Neutrophil (primary cell): ENCODE data around the gene TDP1.

Source experiments
- H3K27ac ChIP-seq: fragments of 200-600 bp; sonication (generic); 2 replicates; pipeline ENCODE4 v1.5.1; 2016; ENCODE audit warnings: mild to moderate bottlenecking, moderate library complexity
- H3K27me3 ChIP-seq: fragments of 200-600 bp; sonication (generic); 2 replicates; pipeline ENCODE4 v1.6.0; 2016; ENCODE audit warnings: mild to moderate bottlenecking
- H3K36me3 ChIP-seq: fragments of 200-600 bp; sonication (generic); 2 replicates; pipeline ENCODE4 v1.5.1; 2017
- H3K4me1 ChIP-seq, 2 experiments: fragments of 200-600 bp in 1 of 2; sonication (generic) in 1 of 2; 1 replicate in 1 of 2; 2 replicates in 1 of 2; pipeline versions ENCODE4 v1.5.1 to v1.6.1; 2013 to 2016; ENCODE audit warnings: low read depth in 1 of 2, low read length in 1 of 2, mild to moderate bottlenecking in 1 of 2, moderate library complexity in 1 of 2; ENCODE audit not compliant: control insufficient read depth in 1 of 2, insufficient read depth in 1 of 2
- H3K4me3 ChIP-seq, 2 experiments: fragments of 200-600 bp in 1 of 2; sonication (generic) in 1 of 2; 1 replicate in 1 of 2; 2 replicates in 1 of 2; pipeline ENCODE4 v1.5.1; 2013 to 2016; ENCODE audit warnings: low read depth in 1 of 2, low read length in 1 of 2, mild to moderate bottlenecking in 1 of 2, moderate library complexity in 1 of 2
- H3K9me3 ChIP-seq: fragments of 200-600 bp; sonication (generic); 2 replicates; pipeline ENCODE4 v1.5.1; 2016
- TF ChIP-seq, protein P1 (sequence below): fragments of 200-600 bp; sonication (generic); IDR thresholded peaks from 2 replicates; pipeline ENCODE4 v1.5.1; 2016; ENCODE audit warnings: antibody characterized with exemption

Gene TDP1

DNA sequence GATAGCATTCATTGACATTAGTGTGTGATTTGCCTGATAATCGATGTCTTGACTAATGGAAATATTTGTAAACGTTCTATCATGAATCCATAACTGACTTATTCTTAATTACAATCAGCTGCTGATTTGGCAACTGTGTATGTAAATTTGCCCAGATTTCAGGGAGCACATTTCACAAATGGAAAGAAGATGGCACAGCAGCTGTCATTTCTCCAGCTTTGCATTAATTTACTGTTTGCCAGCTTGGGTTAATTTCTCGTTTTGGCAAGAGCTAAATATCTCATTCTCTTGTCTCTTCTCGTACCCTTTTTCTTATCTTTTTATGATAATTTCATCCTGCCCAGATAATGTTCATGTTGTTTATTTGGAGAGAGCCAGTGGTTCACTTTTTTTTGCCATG, 22.9 kb downstream of the TDP1 start:
- H3K9me3 ChIP-seq, result no peaks in the 10 kb centered on the region
- H3K27ac ChIP-seq, result no peak overlapping the region
- TF ChIP-seq, protein P1, sequence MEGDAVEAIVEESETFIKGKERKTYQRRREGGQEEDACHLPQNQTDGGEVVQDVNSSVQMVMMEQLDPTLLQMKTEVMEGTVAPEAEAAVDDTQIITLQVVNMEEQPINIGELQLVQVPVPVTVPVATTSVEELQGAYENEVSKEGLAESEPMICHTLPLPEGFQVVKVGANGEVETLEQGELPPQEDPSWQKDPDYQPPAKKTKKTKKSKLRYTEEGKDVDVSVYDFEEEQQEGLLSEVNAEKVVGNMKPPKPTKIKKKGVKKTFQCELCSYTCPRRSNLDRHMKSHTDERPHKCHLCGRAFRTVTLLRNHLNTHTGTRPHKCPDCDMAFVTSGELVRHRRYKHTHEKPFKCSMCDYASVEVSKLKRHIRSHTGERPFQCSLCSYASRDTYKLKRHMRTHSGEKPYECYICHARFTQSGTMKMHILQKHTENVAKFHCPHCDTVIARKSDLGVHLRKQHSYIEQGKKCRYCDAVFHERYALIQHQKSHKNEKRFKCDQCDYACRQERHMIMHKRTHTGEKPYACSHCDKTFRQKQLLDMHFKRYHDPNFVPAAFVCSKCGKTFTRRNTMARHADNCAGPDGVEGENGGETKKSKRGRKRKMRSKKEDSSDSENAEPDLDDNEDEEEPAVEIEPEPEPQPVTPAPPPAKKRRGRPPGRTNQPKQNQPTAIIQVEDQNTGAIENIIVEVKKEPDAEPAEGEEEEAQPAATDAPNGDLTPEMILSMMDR, result no peak
- H3K4me3 ChIP-seq, result no peak overlapping the region
- H3K36me3 ChIP-seq, result peaks cover 58% of the 10 kb centered on the region
- H3K27me3 ChIP-seq, result no peaks in the 10 kb centered on the region
- H3K4me1 ChIP-seq, result peaks cover 20 to 23% of the 10 kb centered on the region in 2 experiments

- Histone ChIP-seq H3K36me3 (peaks cover 90% of the 10 kb centered on the region), H3K4me1 (no peaks in the 10 kb centered on the region), H3K27me3 (no peaks in the 10 kb centered on the region), H3K27ac (no peak overlapping the region), H3K4me3 (no peak overlapping the region), H3K9me3 (no peaks in the 10 kb centered on the region)
- TF ChIP-seq, protein P1, result no peak
Measured at GRCh38 chr14:89983375-89983774, 27.6 kb downstream of the TDP1 start.

DNA sequence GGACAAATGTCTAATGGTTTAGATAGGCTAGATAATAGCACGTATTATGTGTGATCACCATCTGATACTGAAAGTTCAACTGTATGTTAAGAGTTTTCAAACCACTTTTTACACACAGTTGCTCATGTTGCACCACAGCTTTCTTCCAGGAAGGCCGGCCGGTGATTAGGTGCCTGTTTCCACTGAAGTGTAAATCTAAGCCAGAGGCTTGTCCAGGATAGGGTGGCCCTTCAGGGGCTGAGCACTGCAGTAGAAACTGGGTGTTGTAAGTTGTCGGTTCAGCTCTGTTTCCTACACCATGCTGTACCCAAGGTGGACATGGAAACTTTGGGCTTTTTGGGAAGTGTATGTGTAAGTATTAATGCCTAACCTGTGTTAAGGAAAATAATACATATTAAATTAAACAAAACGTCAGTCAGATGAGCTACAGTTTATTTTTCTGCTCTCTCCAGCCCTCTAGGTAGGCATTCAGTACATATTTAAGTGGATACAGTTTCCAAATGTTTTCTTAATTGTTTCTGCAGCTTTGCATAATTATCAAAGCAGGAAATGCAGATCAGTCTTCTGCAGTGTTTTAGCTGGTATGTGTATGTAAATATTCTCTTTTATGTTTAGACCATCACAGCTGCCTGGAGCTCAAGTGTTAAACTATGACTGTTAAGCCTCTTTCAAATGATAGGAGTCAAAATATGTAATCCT, 30.9 kb downstream of the TDP1 start:
- Histone ChIP-seq H3K27ac (no peak overlapping the region), H3K36me3 (peaks cover 87% of the 10 kb centered on the region), H3K27me3 (no peaks in the 10 kb centered on the region), H3K4me3 (no peak overlapping the region), H3K9me3 (no peaks in the 10 kb centered on the region), H3K4me1 (no peaks in the 10 kb centered on the region)
- TF ChIP-seq, protein P1, result no peak

- TF ChIP-seq, protein P1, result no peak
- H3K27me3 ChIP-seq, result no peaks in the 10 kb centered on the region
- H3K4me1 ChIP-seq, result no peaks in the 10 kb centered on the region
- H3K36me3 ChIP-seq, result peaks cover 86% of the 10 kb centered on the region
- H3K4me3 ChIP-seq, result no peak overlapping the region
- no peaks in the 10 kb centered on the region for H3K9me3 ChIP-seq
- no peak overlapping the region for H3K27ac ChIP-seq
Measured at GRCh38 chr14:89987161-89987475, 31.4 kb downstream of the TDP1 start.

- Histone ChIP-seq H3K4me3 (no peak overlapping the region), H3K36me3 (peaks cover 88% of the 10 kb centered on the region)
Measured at GRCh38 chr14:89988787-89989186, 33.1 kb downstream of the TDP1 start.

More at GRCh38 chr14:89988787-89989186, 33.1 kb downstream of the TDP1 start:
- no peak overlapping the region for H3K27ac ChIP-seq
- H3K27me3 ChIP-seq, result no peaks in the 10 kb centered on the region
- no peaks in the 10 kb centered on the region for H3K9me3 ChIP-seq
- no peaks in the 10 kb centered on the region for H3K4me1 ChIP-seq
- TF ChIP-seq, protein P1, result no peak
